ENCODE results near the gene COL28A1. TPM values are rescaled to one million over a fixed set of nuclear protein-coding genes. Genes with fewer than 3 reads are reported as not detected.

COL28A1 gene
- total and polyA plus RNA-seq, 2 experiments from 2014 or later, result 0.31 to 0.70 TPM

DNA sequence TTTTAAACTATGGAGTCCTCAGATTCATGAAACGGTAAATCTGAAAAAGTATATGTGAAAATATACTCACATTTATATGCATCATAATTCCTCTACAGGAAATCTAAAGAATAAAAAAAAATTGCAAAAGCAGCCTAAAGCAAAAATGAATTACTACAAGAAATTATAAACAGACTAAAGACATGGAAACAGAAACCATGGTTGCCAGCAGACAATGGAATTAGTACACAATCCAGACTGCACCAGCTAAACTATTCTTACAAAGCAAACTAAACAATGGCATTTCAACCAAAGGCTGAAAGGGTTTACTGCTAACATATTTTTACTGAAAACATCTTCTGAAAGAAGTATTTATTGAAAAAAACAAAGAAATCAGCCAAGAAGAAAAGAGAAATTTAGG lies 51.6 kb downstream of the COL28A1 start (continued):
- TF ChIP-seq, protein P1, sequence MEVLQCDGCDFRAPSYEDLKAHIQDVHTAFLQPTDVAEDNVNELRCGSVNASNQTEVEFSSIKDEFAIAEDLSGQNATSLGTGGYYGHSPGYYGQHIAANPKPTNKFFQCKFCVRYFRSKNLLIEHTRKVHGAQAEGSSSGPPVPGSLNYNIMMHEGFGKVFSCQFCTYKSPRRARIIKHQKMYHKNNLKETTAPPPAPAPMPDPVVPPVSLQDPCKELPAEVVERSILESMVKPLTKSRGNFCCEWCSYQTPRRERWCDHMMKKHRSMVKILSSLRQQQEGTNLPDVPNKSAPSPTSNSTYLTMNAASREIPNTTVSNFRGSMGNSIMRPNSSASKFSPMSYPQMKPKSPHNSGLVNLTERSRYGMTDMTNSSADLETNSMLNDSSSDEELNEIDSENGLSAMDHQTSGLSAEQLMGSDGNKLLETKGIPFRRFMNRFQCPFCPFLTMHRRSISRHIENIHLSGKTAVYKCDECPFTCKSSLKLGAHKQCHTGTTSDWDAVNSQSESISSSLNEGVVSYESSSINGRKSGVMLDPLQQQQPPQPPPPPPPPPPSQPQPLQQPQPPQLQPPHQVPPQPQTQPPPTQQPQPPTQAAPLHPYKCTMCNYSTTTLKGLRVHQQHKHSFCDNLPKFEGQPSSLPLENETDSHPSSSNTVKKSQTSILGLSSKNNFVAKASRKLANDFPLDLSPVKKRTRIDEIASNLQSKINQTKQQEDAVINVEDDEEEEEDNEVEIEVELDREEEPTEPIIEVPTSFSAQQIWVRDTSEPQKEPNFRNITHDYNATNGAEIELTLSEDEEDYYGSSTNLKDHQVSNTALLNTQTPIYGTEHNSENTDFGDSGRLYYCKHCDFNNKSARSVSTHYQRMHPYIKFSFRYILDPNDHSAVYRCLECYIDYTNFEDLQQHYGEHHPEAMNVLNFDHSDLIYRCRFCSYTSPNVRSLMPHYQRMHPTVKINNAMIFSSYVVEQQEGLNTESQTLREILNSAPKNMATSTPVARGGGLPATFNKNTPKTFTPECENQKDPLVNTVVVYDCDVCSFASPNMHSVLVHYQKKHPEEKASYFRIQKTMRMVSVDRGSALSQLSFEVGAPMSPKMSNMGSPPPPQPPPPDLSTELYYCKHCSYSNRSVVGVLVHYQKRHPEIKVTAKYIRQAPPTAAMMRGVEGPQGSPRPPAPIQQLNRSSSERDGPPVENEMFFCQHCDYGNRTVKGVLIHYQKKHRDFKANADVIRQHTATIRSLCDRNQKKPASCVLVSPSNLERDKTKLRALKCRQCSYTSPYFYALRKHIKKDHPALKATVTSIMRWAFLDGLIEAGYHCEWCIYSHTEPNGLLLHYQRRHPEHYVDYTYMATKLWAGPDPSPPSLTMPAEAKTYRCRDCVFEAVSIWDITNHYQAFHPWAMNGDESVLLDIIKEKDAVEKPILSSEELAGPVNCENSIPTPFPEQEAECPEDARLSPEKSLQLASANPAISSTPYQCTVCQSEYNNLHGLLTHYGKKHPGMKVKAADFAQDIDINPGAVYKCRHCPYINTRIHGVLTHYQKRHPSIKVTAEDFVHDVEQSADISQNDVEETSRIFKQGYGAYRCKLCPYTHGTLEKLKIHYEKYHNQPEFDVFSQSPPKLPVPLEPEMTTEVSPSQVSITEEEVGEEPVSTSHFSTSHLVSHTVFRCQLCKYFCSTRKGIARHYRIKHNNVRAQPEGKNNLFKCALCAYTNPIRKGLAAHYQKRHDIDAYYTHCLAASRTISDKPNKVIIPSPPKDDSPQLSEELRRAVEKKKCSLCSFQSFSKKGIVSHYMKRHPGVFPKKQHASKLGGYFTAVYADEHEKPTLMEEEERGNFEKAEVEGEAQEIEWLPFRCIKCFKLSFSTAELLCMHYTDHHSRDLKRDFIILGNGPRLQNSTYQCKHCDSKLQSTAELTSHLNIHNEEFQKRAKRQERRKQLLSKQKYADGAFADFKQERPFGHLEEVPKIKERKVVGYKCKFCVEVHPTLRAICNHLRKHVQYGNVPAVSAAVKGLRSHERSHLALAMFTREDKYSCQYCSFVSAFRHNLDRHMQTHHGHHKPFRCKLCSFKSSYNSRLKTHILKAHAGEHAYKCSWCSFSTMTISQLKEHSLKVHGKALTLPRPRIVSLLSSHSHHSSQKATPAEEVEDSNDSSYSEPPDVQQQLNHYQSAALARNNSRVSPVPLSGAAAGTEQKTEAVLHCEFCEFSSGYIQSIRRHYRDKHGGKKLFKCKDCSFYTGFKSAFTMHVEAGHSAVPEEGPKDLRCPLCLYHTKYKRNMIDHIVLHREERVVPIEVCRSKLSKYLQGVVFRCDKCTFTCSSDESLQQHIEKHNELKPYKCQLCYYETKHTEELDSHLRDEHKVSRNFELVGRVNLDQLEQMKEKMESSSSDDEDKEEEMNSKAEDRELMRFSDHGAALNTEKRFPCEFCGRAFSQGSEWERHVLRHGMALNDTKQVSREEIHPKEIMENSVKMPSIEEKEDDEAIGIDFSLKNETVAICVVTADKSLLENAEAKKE (CRISPR knock-in tag; IDR thresholded peaks at IDR 0.05), result no peak
- TF ChIP-seq ZNF114 (CRISPR knock-in tag; IDR thresholded peaks at IDR 0.05) (no peak), ZNF331 (CRISPR knock-in tag; IDR thresholded peaks at IDR 0.05; ENCODE audit: low read depth) (no peak), NANOG (IDR thresholded peaks at IDR 0.05; ENCODE audit: borderline replicate concordance) (no peak), EZH2 (IDR thresholded peaks at IDR 0.05; ENCODE audit: low read depth, unreplicated experiment) (no peak), EZH2phosphoT487 (IDR thresholded peaks at IDR 0.05; ENCODE audit: unreplicated experiment) (no peak), JUNB (IDR thresholded peaks at IDR 0.05; ENCODE audit: unreplicated experiment) (no peak), STAT1 (IDR thresholded peaks at IDR 0.05; ENCODE audit: unreplicated experiment) (no peak), CREB1 (CRISPR knock-in tag; IDR thresholded peaks at IDR 0.05; ENCODE audit: low read depth) (no peak)
- TF ChIP-seq, protein P2, sequence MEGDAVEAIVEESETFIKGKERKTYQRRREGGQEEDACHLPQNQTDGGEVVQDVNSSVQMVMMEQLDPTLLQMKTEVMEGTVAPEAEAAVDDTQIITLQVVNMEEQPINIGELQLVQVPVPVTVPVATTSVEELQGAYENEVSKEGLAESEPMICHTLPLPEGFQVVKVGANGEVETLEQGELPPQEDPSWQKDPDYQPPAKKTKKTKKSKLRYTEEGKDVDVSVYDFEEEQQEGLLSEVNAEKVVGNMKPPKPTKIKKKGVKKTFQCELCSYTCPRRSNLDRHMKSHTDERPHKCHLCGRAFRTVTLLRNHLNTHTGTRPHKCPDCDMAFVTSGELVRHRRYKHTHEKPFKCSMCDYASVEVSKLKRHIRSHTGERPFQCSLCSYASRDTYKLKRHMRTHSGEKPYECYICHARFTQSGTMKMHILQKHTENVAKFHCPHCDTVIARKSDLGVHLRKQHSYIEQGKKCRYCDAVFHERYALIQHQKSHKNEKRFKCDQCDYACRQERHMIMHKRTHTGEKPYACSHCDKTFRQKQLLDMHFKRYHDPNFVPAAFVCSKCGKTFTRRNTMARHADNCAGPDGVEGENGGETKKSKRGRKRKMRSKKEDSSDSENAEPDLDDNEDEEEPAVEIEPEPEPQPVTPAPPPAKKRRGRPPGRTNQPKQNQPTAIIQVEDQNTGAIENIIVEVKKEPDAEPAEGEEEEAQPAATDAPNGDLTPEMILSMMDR (conservative IDR thresholded peaks at IDR 0.05; ENCODE audit: low read depth in 2 of 2), result no peak
- TF ChIP-seq, protein P3, sequence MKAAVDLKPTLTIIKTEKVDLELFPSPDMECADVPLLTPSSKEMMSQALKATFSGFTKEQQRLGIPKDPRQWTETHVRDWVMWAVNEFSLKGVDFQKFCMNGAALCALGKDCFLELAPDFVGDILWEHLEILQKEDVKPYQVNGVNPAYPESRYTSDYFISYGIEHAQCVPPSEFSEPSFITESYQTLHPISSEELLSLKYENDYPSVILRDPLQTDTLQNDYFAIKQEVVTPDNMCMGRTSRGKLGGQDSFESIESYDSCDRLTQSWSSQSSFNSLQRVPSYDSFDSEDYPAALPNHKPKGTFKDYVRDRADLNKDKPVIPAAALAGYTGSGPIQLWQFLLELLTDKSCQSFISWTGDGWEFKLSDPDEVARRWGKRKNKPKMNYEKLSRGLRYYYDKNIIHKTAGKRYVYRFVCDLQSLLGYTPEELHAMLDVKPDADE (IDR thresholded peaks at IDR 0.05), result no peak
